Endothelial cell of hepatic sinusoid (primary cell): Measurements from ENCODE around the gene PDE9A.

Experiments
- in situ Hi-C: cut with HindIII; loops from 2 replicates; pipeline ENCODE4 v1.10.0; 2017; ENCODE audit warnings: low sequenced_read_pairs

PDE9A gene

GRCh38 chr21:42753804-42754203, 100.4 kb downstream of the PDE9A start:
- in situ Hi-C loops: no loop called here

GRCh38 chr21:42754270-42754933, 101.0 kb downstream of the PDE9A start:
- in situ Hi-C loops: no loop called here

- in situ Hi-C loops: no loop called here
Observed at GRCh38 chr21:42755031-42755665, 101.7 kb downstream of the PDE9A start.

GRCh38 chr21:42755766-42756579, 102.6 kb downstream of the PDE9A start:
- in situ Hi-C loops: no loop called here

- in situ Hi-C loops: no loop called here
Observed at GRCh38 chr21:42756580-42757250, 103.3 kb downstream of the PDE9A start.

- in situ Hi-C loops: no loop called here
Observed at GRCh38 chr21:42757422-42757821, 104.0 kb downstream of the PDE9A start.

- in situ Hi-C loops: no loop called here
Observed at GRCh38 chr21:42757826-42758655, 104.6 kb downstream of the PDE9A start.

- in situ Hi-C loops: no loop called here
Observed at GRCh38 chr21:42758721-42759593, 105.5 kb downstream of the PDE9A start.

- in situ Hi-C loops: no loop called here
Observed at GRCh38 chr21:42759594-42759927, 106.1 kb downstream of the PDE9A start.

- in situ Hi-C loops: no loop called here
Observed at GRCh38 chr21:42760361-42760950, 107.0 kb downstream of the PDE9A start.

GRCh38 chr21:42760951-42761751, 107.7 kb downstream of the PDE9A start:
- in situ Hi-C loops: no loop called here

- in situ Hi-C loops: no loop called here
Observed at GRCh38 chr21:42761776-42762335, 108.4 kb downstream of the PDE9A start.

GRCh38 chr21:42763581-42764442, 110.4 kb downstream of the PDE9A start:
- in situ Hi-C loops: no loop called here

GRCh38 chr21:42764443-42764760, 111.0 kb downstream of the PDE9A start:
- in situ Hi-C loops: no loop called here

GRCh38 chr21:42764883-42765282, 111.5 kb downstream of the PDE9A start:
- in situ Hi-C loops: no loop called here

- in situ Hi-C loops: no loop called here
Observed at GRCh38 chr21:42765656-42766055, 112.2 kb downstream of the PDE9A start.
